ENCODE data around the gene PTPRB. TPM values are rescaled to one million over a fixed set of nuclear protein-coding genes. Genes with fewer than 3 reads are reported as not detected.
A peak's percentile ranks its signal among the peaks of the same experiment; 100 is the strongest.

PTPRB gene
- total RNA-seq, 2 donors from 2014 or later, result 22.0 to 26.1 TPM

DNA sequence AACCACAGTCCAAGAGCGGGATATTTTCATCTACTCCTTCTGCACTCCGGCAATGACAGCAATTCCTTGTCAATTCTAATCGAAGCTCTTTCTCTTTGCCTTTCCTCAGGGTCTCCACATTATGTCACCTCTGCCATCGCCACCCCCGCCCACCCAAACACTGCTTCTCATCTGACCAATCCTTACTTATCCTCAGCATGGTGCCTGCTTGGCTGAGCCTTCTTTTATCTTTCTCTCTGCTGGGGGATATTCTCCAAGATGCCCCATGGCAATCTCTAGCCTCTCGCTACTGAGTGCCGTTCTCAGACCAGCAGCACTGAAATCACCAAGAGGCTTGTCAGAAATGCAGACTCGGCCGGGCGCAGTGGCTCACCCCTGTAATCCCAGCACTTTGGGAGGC, 100.6 kb downstream of the PTPRB start:
- no peak for DNase-seq (ENCODE audit: low spot score)
- H3K4me1 ChIP-seq, result no peaks in the 10 kb centered on the region
- H3K27me3 ChIP-seq, result no peaks in the 10 kb centered on the region
- no peak overlapping the region for H3K4me3 ChIP-seq
- peak overlapping the region; percentile 43 to 57 for H3K27ac ChIP-seq
- H3K36me3 ChIP-seq, result no peaks in the 10 kb centered on the region
- TF ChIP-seq, protein P1, sequence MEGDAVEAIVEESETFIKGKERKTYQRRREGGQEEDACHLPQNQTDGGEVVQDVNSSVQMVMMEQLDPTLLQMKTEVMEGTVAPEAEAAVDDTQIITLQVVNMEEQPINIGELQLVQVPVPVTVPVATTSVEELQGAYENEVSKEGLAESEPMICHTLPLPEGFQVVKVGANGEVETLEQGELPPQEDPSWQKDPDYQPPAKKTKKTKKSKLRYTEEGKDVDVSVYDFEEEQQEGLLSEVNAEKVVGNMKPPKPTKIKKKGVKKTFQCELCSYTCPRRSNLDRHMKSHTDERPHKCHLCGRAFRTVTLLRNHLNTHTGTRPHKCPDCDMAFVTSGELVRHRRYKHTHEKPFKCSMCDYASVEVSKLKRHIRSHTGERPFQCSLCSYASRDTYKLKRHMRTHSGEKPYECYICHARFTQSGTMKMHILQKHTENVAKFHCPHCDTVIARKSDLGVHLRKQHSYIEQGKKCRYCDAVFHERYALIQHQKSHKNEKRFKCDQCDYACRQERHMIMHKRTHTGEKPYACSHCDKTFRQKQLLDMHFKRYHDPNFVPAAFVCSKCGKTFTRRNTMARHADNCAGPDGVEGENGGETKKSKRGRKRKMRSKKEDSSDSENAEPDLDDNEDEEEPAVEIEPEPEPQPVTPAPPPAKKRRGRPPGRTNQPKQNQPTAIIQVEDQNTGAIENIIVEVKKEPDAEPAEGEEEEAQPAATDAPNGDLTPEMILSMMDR (IDR thresholded peaks at IDR 0.05), result no peak
- no peaks in the 10 kb centered on the region for H3K9me3 ChIP-seq

DNA sequence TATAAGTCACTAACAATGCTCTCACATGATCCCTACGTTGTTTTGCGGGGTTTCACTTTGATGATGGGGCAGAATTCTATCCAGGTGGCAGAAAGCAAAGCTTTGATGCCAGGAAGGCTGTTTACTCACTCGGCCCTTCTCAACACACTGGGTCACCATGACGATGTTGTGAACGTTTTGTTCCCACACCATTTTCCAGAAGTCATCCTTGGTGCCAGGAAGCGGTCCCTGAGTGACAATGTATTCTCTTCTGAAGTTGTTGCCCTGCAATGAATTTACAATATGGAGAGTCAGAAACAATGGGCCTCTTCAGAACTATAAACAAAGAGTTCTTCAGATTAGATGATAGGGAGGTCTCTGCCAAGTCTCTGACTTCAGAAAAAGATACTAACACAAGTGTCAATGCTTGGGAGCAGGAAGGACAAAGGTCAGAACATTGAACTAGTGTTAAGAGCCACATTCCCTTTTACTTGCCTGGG, 101.3 kb downstream of the PTPRB start:
- no peak overlapping the region for H3K4me3 ChIP-seq
- no peaks in the 10 kb centered on the region for H3K9me3 ChIP-seq
- DNase-seq (ENCODE audit: low spot score), result no peak
- H3K27ac ChIP-seq, result peak overlapping the region; percentile 41 to 76
- no peaks in the 10 kb centered on the region for H3K36me3 ChIP-seq
- TF ChIP-seq, protein P1 (IDR thresholded peaks at IDR 0.05), result no peak
- no peaks in the 10 kb centered on the region for H3K27me3 ChIP-seq
- H3K4me1 ChIP-seq, result no peaks in the 10 kb centered on the region

DNA sequence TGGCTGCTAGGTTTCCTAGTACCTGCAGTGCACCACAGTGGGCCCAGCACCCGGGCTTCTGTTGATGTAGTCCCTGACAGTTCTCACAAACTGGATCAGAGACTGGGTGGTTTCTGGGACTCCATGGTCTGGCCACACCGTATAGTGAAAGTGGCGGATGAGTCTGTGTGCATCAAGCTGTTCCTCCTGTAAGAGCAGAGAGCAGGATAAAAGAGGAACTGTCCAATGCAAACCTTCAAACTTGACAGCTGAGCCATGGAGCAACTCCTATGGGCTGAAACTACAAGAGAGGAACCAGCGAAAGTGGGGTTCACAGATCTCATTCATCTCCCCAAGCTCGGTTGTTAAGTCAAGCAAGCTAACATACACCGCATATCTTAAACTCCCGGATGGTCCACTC, 102.8 kb downstream of the PTPRB start:
- no peak for DNase-seq (ENCODE audit: low spot score)
- no peaks in the 10 kb centered on the region for H3K4me1 ChIP-seq
- no peaks in the 10 kb centered on the region for H3K9me3 ChIP-seq
- peak overlapping the region; percentile 41 to 76 for H3K27ac ChIP-seq
- H3K4me3 ChIP-seq, result no peak overlapping the region
- TF ChIP-seq, protein P1 (IDR thresholded peaks at IDR 0.05), result no peak
- no peaks in the 10 kb centered on the region for H3K36me3 ChIP-seq
- H3K27me3 ChIP-seq, result no peaks in the 10 kb centered on the region

DNA sequence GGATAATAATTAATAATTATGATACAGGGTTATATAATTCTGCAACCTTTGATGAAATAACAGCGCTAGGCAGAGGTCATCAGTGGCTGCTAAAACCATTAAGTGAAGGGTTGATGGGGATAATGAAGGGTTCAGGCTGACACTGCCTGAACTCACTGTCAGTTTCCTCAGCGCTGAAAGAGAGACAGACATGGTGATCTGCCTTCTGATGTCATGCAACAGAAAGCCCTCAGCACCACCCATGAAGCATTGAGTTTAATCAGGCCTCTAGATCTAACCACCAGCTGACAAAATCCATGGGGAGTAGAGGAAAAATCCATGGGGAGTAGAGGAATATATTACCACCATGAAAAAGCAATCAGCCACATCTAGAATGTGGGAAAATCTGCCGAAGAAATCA, 107.6 kb downstream of the PTPRB start:
- Histone ChIP-seq H3K4me3 (no peak overlapping the region), H3K4me1 (no peaks in the 10 kb centered on the region), H3K27ac (no peak overlapping the region), H3K36me3 (no peaks in the 10 kb centered on the region), H3K27me3 (no peaks in the 10 kb centered on the region), H3K9me3 (no peaks in the 10 kb centered on the region)
- TF ChIP-seq, protein P1 (IDR thresholded peaks at IDR 0.05), result no peak
- no peak for DNase-seq (ENCODE audit: low spot score)

GRCh38 chr12:70520847-70521246, 116.4 kb downstream of the PTPRB start:
- Histone ChIP-seq H3K27me3 (no peaks in the 10 kb centered on the region), H3K9me3 (peaks cover 0 to 7% of the 10 kb centered on the region in 2 donors), H3K27ac (no peak overlapping the region), H3K36me3 (no peaks in the 10 kb centered on the region), H3K4me1 (no peaks in the 10 kb centered on the region), H3K4me3 (no peak overlapping the region)
- DNase-seq (ENCODE audit: low spot score), result no peak
- TF ChIP-seq, protein P1 (IDR thresholded peaks at IDR 0.05), result no peak

- Histone ChIP-seq H3K9me3 (peaks cover 0 to 3% of the 10 kb centered on the region in 2 donors), H3K4me3 (no peak overlapping the region), H3K27ac (no peak overlapping the region), H3K36me3 (no peaks in the 10 kb centered on the region), H3K4me1 (no peaks in the 10 kb centered on the region), H3K27me3 (no peaks in the 10 kb centered on the region)
- no peak for DNase-seq (ENCODE audit: low spot score)
- TF ChIP-seq, protein P1 (IDR thresholded peaks at IDR 0.05), result no peak
These were observed 123.8 kb downstream of the PTPRB start for GRCh38 chr12:70513426-70513825.
